Liver (tissue), 9 donors: ENCODE measurements around the gene DENND4A. TPM values are rescaled to one million over a fixed set of nuclear protein-coding genes. Genes with fewer than 3 reads are reported as not detected.

Source experiments
- DNase-seq: peaks from one replicate; pipeline ENCODE4 v3.0.0-alpha.2; 2017; ENCODE audit warnings: low spot score
- H3K27ac ChIP-seq, 2 donors: one replicate each; pipeline ENCODE4 v1.7.0; 2013; ENCODE audit warnings: inconsistent platforms in 2 of 2, low read length in 2 of 2, control low read depth in 1 of 2, low read depth in 1 of 2, mild to moderate bottlenecking in 1 of 2
- H3K27me3 ChIP-seq, 4 donors: one replicate each; pipeline versions ENCODE4 v1.6.1 to v1.7.0; 2013; ENCODE audit warnings: low read length in 3 of 4, inconsistent platforms in 1 of 4, mild to moderate bottlenecking in 1 of 4, moderate library complexity in 1 of 4; ENCODE audit not compliant: control insufficient read depth in 4 of 4, insufficient read depth in 4 of 4
- H3K36me3 ChIP-seq, 4 donors: one replicate each; pipeline versions ENCODE4 v1.6.1 to v1.7.0; 2013; ENCODE audit warnings: low read length in 3 of 4, mild to moderate bottlenecking in 3 of 4, low read depth in 1 of 4, moderate library complexity in 1 of 4; ENCODE audit not compliant: control insufficient read depth in 4 of 4, insufficient read depth in 3 of 4
- H3K4me1 ChIP-seq, 4 donors: one replicate each; pipeline versions ENCODE4 v1.6.1 to v1.7.0; 2013; ENCODE audit warnings: low read length in 3 of 4, mild to moderate bottlenecking in 3 of 4, moderate library complexity in 1 of 4; ENCODE audit not compliant: control insufficient read depth in 4 of 4, insufficient read depth in 4 of 4
- H3K4me3 ChIP-seq, 3 donors: one replicate each; pipeline versions ENCODE4 v1.6.1 to v1.7.0; 2013; ENCODE audit warnings: low read length in 3 of 3, control low read depth in 1 of 3, low read depth in 1 of 3, mild to moderate bottlenecking in 1 of 3
- H3K9ac ChIP-seq, 2 donors: one replicate each; pipeline ENCODE4 v1.7.0; 2013; ENCODE audit warnings: low read length in 2 of 2, mild to moderate bottlenecking in 2 of 2, moderate library complexity in 2 of 2, control low read depth in 1 of 2, low read depth in 1 of 2
- H3K9me3 ChIP-seq, 4 donors: one replicate each; pipeline versions ENCODE4 v1.6.1 to v1.7.0; 2013; ENCODE audit warnings: low read length in 3 of 4; ENCODE audit not compliant: control insufficient read depth in 4 of 4
- EGR1 ChIP-seq, 2 donors: IDR thresholded peaks; 2 replicates each; pipeline ENCODE4 v1.6.1; 2016 to 2018; ENCODE audit warnings: antibody characterized with exemption in 2 of 2, low read depth in 2 of 2
- FOXA1 ChIP-seq: IDR thresholded peaks from 2 replicates; pipeline ENCODE4 v1.6.1; 2016; ENCODE audit warnings: antibody characterized with exemption
- FOXA2 ChIP-seq: IDR thresholded peaks from 2 replicates; pipeline ENCODE4 v1.6.1; 2016; ENCODE audit warnings: antibody characterized with exemption
- GABPA ChIP-seq, 2 donors: IDR thresholded peaks in 1 of 2; conservative IDR thresholded peaks in 1 of 2; 2 replicates each; pipeline ENCODE4 v1.6.1; 2016; ENCODE audit warnings: antibody characterized with exemption in 2 of 2, mild to moderate bottlenecking in 1 of 2, moderate library complexity in 1 of 2
- HNF4A ChIP-seq, 2 donors: conservative IDR thresholded peaks; 2 replicates each; pipeline ENCODE4 v1.6.1; 2016; ENCODE audit warnings: antibody characterized with exemption in 2 of 2, mild to moderate bottlenecking in 2 of 2
- HNF4G ChIP-seq: IDR thresholded peaks from 2 replicates; pipeline ENCODE4 v1.6.1; 2016; ENCODE audit warnings: antibody characterized with exemption
- JUND ChIP-seq, 2 donors: IDR thresholded peaks; 2 replicates each; pipeline ENCODE4 v1.6.1; 2016; ENCODE audit warnings: antibody characterized with exemption in 2 of 2
- NR2F2 ChIP-seq: IDR thresholded peaks from 2 replicates; pipeline ENCODE4 v1.6.1; 2016; ENCODE audit warnings: antibody characterized with exemption
- RAD21 ChIP-seq, 2 donors: IDR thresholded peaks; 2 replicates each; pipeline ENCODE4 v1.6.1; 2016; ENCODE audit warnings: antibody characterized with exemption in 2 of 2, mild to moderate bottlenecking in 2 of 2
- REST ChIP-seq: IDR thresholded peaks from 2 replicates; pipeline ENCODE4 v1.6.1; 2016; ENCODE audit warnings: antibody characterized with exemption, mild to moderate bottlenecking
- RXRA ChIP-seq, 2 donors: IDR thresholded peaks; 2 replicates each; pipeline ENCODE4 v1.6.1; 2017 to 2018; ENCODE audit warnings: antibody characterized with exemption in 2 of 2, mild to moderate bottlenecking in 1 of 2
- SP1 ChIP-seq: IDR thresholded peaks from 2 replicates; pipeline ENCODE4 v1.6.1; 2018; ENCODE audit warnings: antibody characterized with exemption, mild to moderate bottlenecking
- TAF1 ChIP-seq: conservative IDR thresholded peaks from 2 replicates; pipeline ENCODE4 v1.6.1; 2016; ENCODE audit warnings: antibody characterized with exemption, mild to moderate bottlenecking
- YY1 ChIP-seq: IDR thresholded peaks from 2 replicates; pipeline ENCODE4 v1.6.1; 2016; ENCODE audit warnings: antibody characterized with exemption, mild to moderate bottlenecking
- WGBS: extraction: QIAGEN DNeasy Blood & Tissue Kit; methylation state at CpG from one replicate; pipeline ENCODE4 v1.1.7; 2013; 5-methylcytosine and 5-hydroxymethylcytosine counted together
- polyA plus RNA-seq, 2 donors: library from polyadenylated mRNA; stranded (reverse) in 1 of 2; unstranded in 1 of 2; fragments of 200-250 nt in 1 of 2; fragments of >200 nt in 1 of 2; fragmentation: Nextera tagmentation in 1 of 2; extraction: Ambion mirVana in 1 of 2; gene quantifications; one replicate each; pipeline versions ENCODE4 v1.2.1 to v1.2.3, GENCODE V29; 2013 to 2015
- total RNA-seq, 2 donors: library from RNA; depleted of rRNA; stranded (reverse); fragments of >200 nt; gene quantifications; one replicate each; pipeline ENCODE4 v1.2.3, GENCODE V29; 2014
- TF ChIP-seq, protein P1 (sequence below): IDR thresholded peaks from 2 replicates; pipeline ENCODE4 v1.6.1; 2016; ENCODE audit warnings: antibody characterized with exemption
- TF ChIP-seq, protein P2 (sequence below): IDR thresholded peaks from 2 replicates; pipeline ENCODE4 v1.6.1; 2016; ENCODE audit warnings: antibody characterized with exemption
- TF ChIP-seq, protein P3 (sequence below): IDR thresholded peaks from 2 replicates; pipeline ENCODE4 v1.6.1; 2016; ENCODE audit warnings: antibody characterized with exemption
- TF ChIP-seq, protein P4 (sequence below): fragments of 150-350 bp; IDR thresholded peaks from 2 replicates; pipeline ENCODE4 v1.5.1; 2017; ENCODE audit warnings: improper control_type of control experiment, low read depth, low read length; ENCODE audit not compliant: missing input control
- donor health status: healthy.
- donor health status: healthy.
- donor health status: healthy.
- donor health status: healthy.
- donor health status: healthy.

Gene DENND4A
- total and polyA plus RNA-seq, 4 donors = 5.2 to 75.5 (median 23.9) TPM

GRCh38 chr15:65630760-65631159 is 161.3 kb downstream of the DENND4A start:
- DNase-seq = no peak
- Histone ChIP-seq H3K4me1 (no peaks in the 10 kb centered on the region), H3K9me3 (no peaks in the 10 kb centered on the region), H3K27ac (no peak overlapping the region), H3K4me3 (no peak overlapping the region), H3K36me3 (peaks cover 0 to 4% (median under 1%) of the 10 kb centered on the region in 4 donors), H3K9ac (no peak overlapping the region), H3K27me3 (no peaks in the 10 kb centered on the region)
- 95% methylated on average over 5 of the region's 5 CpGs for WGBS
- TF ChIP-seq, protein P1, sequence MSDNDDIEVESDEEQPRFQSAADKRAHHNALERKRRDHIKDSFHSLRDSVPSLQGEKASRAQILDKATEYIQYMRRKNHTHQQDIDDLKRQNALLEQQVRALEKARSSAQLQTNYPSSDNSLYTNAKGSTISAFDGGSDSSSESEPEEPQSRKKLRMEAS = no peak
- TF ChIP-seq EGR1 (IDR thresholded peaks at IDR 0.05; ENCODE audit: low read depth in 2 of 2) = no peak
- TF ChIP-seq NR2F2 = no peak
- no peak for TF ChIP-seq GABPA (IDR thresholded peaks at IDR 0.05 in 1 of 2, conservative IDR thresholded peaks at IDR 0.05 in 1 of 2)
- TF ChIP-seq, protein P2, sequence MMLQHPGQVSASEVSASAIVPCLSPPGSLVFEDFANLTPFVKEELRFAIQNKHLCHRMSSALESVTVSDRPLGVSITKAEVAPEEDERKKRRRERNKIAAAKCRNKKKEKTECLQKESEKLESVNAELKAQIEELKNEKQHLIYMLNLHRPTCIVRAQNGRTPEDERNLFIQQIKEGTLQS = no peak
- no peak for TF ChIP-seq RXRA (IDR thresholded peaks at IDR 0.05)
- TF ChIP-seq HNF4G = no peak
- TF ChIP-seq, protein P3, sequence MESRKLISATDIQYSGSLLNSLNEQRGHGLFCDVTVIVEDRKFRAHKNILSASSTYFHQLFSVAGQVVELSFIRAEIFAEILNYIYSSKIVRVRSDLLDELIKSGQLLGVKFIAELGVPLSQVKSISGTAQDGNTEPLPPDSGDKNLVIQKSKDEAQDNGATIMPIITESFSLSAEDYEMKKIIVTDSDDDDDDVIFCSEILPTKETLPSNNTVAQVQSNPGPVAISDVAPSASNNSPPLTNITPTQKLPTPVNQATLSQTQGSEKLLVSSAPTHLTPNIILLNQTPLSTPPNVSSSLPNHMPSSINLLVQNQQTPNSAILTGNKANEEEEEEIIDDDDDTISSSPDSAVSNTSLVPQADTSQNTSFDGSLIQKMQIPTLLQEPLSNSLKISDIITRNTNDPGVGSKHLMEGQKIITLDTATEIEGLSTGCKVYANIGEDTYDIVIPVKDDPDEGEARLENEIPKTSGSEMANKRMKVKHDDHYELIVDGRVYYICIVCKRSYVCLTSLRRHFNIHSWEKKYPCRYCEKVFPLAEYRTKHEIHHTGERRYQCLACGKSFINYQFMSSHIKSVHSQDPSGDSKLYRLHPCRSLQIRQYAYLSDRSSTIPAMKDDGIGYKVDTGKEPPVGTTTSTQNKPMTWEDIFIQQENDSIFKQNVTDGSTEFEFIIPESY = no peak
- TF ChIP-seq YY1 = no peak
- no peak for TF ChIP-seq HNF4A (conservative IDR thresholded peaks at IDR 0.05)
- TF ChIP-seq FOXA1 = no peak
- TF ChIP-seq SP1 = no peak
- TF ChIP-seq, protein P4, sequence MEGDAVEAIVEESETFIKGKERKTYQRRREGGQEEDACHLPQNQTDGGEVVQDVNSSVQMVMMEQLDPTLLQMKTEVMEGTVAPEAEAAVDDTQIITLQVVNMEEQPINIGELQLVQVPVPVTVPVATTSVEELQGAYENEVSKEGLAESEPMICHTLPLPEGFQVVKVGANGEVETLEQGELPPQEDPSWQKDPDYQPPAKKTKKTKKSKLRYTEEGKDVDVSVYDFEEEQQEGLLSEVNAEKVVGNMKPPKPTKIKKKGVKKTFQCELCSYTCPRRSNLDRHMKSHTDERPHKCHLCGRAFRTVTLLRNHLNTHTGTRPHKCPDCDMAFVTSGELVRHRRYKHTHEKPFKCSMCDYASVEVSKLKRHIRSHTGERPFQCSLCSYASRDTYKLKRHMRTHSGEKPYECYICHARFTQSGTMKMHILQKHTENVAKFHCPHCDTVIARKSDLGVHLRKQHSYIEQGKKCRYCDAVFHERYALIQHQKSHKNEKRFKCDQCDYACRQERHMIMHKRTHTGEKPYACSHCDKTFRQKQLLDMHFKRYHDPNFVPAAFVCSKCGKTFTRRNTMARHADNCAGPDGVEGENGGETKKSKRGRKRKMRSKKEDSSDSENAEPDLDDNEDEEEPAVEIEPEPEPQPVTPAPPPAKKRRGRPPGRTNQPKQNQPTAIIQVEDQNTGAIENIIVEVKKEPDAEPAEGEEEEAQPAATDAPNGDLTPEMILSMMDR = no peak

DNA sequence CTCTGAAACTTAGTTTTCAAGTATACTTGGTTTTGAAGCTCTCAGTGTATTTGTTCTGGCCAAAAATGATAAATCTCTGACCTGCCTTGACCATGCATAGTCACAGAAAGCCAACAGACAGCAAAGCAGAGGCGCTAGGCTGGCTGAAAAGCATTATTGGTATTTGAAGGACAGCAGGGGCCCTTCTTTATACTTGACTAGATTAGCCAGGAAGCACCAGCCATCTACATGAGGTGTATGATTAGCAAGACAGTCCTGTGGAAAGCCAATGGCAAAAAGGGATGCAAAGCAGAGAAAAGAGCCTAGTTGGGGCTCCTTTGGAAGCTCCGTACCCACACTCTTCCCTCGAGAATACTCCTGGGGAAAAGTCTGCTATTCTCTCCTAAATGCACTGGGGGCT is 162.5 kb downstream of the DENND4A start:
- no peak overlapping the region for H3K27ac ChIP-seq
- H3K36me3 ChIP-seq = peaks cover 0 to 8% (median 5%) of the 10 kb centered on the region in 4 donors
- no peak for DNase-seq
- no peaks in the 10 kb centered on the region for H3K4me1 ChIP-seq
- H3K4me3 ChIP-seq = no peak overlapping the region
- H3K27me3 ChIP-seq = no peaks in the 10 kb centered on the region
- H3K9ac ChIP-seq = no peak overlapping the region
- TF ChIP-seq RAD21 (IDR thresholded peaks at IDR 0.05) (no peak), TAF1 (no peak), HNF4G (no peak), FOXA1 (no peak), FOXA2 (no peak), EGR1 (IDR thresholded peaks at IDR 0.05; ENCODE audit: low read depth in 2 of 2) (no peak), HNF4A (conservative IDR thresholded peaks at IDR 0.05) (no peak), RXRA (IDR thresholded peaks at IDR 0.05) (no peak), JUND (IDR thresholded peaks at IDR 0.05) (no peak), GABPA (IDR thresholded peaks at IDR 0.05 in 1 of 2, conservative IDR thresholded peaks at IDR 0.05 in 1 of 2) (no peak), REST (no peak), YY1 (no peak), SP1 (no peak), NR2F2 (no peak)
- TF ChIP-seq, protein P3 = no peak
- TF ChIP-seq, protein P1 = no peak
- TF ChIP-seq, protein P4 = no peak
- TF ChIP-seq, protein P2 = no peak
- 93% methylated on average over 3 of the region's 3 CpGs for WGBS
- no peaks in the 10 kb centered on the region for H3K9me3 ChIP-seq
